ENCODE measurements around the gene HPD. TPM values are rescaled to one million over a fixed set of nuclear protein-coding genes. Genes with fewer than 3 reads are reported as not detected.

Gene HPD
- total RNA-seq, 1 donor from 2014 or later: not detected

DNA sequence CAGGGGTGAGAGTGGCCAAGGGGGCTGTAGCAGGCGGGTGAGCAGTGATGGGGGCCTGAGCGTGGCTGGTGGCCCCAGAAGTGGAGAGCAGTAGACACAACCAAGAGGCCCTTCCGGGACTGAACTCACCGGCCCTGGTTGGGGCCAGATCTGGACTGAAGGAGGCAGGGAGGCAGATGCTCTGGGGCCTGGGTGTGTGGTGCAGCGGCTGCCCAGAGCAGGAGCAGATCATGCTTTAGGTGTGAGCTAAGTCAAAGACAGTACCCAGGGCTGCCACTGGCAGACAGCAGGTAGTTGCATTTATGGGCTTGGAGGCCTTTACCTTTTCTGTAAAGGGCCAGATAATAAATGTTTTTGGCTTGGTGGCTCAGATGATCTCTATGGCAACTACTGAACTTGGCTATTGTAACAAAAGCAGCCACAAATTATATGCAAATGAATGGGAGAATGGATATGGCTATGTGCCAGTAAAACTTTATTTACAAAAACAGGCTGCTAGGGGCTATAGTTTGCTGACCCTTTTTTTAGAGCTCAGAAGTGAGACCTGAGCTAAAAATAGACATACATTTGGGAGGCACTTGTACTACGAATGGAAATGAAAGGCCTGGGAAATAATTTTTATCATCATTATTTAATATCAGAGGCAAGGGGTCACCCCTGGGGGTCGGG, 29.3 kb downstream of the HPD start:
- DNase-seq (ENCODE audit: extremely low read depth, low read depth, low spot score): no peak

DNA sequence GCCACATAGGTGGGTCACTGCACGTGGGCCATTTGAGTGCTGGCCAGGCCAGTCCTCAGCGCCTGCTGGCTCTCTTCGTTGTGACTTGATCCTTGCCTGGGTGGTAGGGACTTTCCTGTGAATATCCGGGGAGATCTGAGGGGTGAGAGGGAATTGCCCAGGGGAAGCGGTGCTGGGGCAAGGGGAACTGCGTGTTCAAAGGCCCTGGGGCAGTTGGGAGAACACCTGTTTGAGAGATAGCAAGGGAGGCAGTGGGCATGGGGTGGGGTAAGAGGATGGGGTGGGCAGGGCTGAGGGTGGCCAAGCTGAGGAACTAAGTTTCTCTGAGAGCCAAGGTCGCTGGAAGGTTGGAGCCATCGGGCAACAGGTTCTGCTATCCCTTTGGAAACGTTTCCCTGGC, 29.8 kb downstream of the HPD start:
- no peak for DNase-seq (ENCODE audit: extremely low read depth, low read depth, low spot score)

DNA sequence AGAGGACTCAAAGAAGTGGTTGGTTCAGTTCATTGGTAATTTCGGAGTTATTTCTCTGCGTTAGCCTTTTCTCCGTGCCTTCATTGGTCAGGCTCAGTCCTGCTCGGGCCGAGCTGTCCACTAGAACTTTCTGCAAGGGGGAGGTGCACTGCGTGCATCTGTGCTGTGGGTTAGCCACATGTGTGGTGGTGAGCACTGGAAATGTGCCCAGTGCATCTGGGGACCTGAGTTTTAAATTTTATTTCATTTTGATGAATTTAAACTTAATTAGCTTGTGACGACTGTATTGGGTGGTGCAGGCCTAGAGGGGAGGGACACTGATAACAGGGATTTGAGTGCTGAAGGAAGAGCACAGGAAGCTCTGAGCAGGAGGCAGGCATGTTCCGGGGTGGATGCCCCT, 30.4 kb downstream of the HPD start:
- no peak for DNase-seq (ENCODE audit: extremely low read depth, low read depth, low spot score)

DNA sequence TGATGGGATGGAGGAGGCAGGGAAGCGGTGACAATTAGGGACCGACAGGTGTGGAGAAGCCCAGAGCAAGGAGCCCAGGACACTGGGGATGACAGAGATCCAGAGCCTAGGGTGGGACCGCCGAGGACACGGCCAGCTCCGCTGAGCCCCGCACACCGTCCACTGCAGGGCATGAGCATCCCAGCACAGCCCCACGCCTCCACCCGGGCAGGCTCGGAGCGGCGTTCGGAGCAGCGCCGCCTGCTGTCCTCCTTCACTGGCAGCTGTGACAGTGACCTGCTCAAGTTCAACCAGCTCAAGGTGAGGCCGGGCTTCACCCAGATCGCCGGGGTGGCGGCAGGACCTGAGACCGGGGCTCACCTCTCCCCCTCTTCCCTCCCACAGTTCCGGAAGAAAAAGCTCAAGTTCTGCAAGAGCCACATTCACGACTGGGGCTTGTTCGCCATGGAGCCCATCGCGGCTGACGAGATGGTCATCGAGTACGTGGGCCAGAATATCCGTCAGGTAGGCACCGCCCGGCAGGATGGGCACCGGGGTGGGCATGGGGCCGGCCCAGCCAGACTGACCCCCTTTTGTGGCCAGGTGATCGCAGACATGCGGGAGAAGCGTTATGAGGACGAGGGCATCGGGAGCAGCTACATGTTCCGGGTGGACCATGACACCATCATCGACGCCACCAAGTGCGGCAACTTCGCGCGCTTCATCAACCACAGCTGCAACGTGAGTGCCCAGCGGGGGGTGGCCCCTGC, 31.1 kb downstream of the HPD start:
- DNase-seq (ENCODE audit: extremely low read depth, low read depth, low spot score): no peak

DNA sequence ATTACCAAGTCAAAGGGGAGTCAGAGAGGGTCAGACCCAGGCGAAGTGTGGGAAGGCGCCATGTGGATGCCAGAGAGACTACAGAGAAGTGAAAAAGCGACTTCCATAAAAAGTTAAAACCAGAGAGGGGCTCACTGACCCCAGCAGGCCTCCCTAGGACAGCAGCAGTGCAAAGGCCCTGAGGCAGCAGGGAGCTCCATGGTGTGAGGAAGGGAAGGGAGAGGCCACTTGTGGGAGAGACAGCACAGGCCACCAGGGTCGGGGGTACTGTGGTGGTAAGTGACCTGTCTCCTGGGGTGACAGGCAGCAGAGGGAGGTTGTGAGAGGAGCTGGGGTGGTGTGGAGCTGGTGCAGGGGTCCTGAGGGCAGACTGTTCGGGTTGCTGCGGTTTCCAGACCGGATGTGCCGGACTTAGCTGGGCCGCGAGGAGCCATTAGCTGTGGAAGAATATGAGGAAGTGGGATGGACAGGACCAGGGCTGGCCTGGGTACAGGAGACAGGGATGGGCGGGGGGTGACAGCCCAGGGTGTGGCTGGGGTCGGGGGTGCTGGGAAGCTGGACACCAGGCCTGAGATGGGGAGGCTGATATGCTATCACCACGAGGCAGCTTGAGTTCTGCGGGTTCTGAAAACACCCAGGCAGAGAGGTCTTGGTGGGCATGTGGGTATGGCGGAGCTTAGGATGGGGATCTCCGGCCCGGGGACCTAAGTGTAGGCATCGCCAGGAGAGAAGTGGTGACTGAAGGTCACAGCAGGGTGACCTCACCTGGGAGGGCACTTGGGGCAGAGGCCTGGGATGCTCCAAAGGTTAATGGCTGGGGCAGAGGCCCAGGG, 32.1 kb downstream of the HPD start:
- no peak for DNase-seq (ENCODE audit: extremely low read depth, low read depth, low spot score)

DNA sequence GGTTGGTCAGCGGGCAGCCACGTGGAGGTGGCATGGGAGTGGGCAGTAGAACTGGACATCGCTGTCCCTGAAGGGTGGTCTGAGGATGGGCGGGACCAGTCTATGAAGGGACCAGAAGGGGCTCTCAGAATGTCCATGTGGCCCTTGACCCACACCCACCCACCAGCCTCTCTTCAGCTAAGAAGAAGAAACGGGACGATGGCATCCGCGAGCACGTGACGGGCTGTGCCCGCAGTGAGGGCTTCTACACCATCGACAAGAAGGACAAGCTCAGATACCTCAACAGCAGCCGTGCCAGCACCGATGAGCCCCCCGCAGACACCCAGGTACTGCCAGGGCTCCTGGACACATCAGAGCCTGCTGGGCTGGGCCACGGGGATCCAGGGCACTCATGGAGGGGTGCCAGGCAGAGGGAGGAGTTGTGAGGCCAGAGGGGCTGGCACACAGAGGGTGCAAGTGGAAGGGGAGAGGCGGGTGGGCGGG, 33.6 kb downstream of the HPD start:
- DNase-seq (ENCODE audit: extremely low read depth, low read depth, low spot score): no peak

DNA sequence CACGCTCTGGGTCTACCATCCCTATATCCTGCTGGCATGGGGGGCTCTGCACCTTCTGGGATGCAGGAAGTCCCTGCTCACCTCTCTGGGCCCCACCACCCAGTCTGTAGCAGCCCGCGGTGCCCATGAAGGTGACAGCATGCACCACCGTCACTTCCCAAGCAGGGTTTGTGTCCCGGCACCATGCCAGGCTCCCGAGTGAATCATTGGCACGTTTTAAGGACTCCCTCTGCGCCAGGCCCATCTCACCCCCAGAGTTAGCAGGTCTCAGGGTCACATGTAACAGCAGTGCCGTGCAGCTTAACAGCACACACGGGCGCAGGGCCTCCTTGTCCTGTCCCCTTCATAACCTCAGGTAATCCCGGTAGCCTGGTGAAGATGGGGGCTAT, 34.9 kb downstream of the HPD start:
- no peak for DNase-seq (ENCODE audit: extremely low read depth, low read depth, low spot score)

DNA sequence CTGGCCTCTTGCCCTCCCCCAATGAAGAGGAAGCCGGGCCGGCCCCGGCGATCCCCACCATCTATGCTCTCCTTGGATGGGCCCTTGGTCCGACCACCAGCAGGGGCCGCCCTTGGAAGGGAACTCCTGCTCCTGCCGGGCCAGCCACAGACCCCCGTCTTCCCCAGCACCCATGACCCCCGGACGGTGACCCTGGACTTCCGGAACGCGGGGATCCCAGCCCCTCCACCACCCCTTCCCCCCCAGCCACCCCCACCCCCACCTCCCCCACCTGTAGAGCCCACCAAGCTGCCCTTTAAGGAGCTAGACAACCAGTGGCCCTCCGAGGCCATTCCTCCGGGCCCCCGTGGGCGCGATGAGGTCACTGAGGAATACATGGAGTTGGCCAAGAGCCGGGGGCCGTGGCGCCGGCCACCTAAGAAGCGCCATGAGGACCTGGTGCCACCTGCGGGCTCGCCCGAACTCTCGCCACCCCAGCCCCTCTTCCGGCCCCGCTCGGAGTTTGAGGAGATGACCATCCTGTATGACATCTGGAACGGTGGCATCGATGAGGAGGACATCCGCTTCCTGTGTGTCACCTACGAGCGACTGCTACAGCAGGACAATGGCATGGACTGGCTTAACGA, 35.4 kb downstream of the HPD start:
- DNase-seq (ENCODE audit: extremely low read depth, low read depth, low spot score): no peak

DNA sequence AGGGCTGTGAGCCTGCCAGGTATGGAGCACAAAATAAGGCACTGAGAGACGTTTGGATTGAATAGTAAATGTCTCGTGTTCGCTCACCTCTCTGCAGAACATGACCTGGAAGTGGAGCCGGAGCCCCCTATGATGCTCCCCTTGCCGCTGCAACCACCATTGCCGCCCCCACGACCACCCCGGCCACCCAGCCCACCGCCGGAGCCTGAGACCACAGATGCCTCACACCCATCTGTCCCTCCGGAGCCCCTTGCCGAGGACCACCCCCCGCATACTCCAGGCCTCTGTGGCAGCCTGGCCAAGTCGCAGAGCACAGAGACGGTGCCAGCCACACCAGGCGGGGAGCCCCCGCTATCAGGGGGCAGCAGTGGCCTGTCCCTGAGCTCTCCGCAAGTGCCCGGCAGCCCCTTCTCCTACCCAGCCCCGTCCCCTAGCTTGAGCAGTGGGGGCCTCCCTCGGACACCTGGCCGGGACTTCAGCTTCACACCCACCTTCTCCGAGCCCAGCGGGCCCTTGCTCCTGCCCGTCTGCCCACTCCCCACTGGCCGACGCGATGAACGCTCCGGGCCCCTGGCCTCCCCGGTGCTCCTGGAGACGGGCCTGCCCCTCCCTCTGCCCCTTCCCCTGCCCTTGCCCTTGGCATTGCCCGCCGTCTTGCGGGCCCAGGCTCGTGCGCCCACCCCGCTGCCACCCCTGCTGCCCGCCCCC, 36.1 kb downstream of the HPD start:
- no peak for DNase-seq (ENCODE audit: extremely low read depth, low read depth, low spot score)

DNA sequence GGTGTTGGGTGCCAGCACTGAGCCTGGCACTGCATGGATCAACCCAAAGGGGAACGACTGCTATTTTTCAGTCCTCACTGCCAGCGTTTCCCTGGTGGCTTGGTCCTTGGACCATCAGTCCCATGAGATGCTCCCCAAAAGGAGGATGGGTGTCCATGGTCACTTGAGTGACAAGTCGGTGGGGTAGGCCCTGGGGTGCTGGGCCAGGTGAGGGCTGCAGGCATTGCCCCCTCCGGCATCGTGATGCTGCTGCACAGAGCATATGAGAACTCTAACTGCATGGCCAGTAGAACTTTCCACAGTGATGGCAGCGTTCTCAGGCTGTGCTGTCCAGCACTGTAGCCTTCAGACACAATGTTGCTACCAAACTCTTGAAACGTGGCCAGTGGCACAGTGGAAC, 38.6 kb downstream of the HPD start:
- no peak for DNase-seq (ENCODE audit: extremely low read depth, low read depth, low spot score)

DNA sequence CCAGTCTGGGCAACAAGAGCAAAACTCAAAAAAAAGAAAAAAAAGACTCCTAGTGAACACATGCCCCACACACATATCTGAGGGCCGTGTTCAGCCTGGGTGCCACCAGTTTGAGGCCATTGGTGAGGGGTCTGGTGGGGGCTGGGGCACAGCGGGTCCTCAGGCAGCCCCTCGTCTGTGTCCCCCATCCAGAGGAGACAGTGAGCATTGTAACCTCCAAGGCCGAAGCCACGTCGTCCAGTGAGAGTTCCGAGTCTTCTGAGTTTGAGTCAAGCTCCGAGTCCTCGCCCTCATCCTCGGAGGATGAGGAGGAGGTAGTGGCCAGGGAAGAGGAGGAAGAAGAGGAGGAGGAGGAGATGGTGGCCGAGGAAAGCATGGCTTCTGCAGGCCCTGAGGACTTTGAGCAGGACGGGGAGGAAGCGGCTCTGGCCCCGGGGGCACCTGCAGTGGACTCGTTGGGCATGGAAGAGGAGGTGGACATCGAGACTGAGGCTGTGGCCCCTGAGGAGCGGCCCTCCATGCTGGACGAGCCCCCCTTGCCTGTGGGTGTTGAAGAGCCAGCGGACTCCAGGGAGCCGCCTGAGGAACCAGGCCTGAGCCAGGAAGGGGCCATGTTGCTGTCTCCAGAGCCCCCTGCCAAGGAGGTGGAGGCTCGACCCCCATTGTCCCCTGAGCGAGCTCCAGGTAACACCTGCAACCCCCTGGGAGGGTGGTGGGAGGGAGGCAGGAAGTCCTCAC, 39.3 kb downstream of the HPD start:
- no peak for DNase-seq (ENCODE audit: extremely low read depth, low read depth, low spot score)

DNA sequence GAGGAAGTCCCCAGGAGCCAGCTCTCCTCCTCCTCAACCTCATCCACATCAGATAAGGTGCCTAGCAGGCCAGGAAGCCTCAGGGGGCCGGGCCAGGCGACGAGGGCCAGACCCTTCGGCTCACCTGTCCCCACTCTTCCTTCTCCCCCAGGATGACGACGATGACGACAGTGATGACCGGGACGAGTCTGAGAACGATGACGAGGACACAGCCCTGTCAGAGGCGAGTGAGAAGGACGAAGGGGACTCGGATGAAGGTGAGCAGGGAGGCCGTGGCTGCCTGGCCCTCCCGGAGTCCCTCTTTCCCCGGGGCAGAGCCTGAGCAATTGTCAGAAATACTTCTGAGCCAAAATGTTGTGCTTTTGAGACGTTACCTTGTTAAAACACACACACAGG, 41.0 kb downstream of the HPD start:
- DNase-seq (ENCODE audit: extremely low read depth, low read depth, low spot score): no peak

DNA sequence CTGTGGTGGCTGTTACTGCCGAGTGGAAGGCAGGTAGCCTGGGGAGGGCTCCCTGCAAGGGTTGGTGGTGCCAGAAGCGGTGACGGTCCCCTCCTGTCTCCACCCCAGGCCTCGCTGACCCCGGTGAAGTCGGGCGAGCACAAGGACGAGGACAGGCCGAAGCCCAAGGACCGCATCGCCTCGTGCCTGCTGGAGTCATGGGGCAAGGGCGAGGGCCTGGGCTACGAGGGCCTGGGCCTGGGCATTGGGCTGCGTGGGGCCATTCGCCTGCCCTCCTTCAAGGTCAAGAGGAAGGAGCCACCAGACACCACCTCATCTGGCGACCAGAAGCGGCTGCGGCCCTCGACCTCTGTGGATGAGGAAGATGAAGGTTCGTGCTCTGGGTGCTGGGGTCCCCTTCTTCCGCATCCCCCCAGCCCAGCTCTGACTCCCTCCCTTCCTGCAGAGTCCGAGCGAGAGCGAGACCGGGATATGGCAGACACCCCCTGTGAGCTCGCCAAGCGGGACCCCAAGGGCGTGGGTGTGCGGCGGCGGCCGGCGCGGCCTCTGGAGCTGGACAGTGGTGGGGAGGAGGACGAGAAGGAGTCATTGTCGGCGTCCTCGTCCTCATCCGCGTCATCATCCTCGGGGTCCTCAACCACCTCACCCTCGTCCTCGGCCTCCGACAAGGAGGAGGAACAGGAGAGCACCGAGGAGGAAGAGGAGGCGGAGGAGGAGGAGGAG, 41.6 kb downstream of the HPD start:
- no peak for DNase-seq (ENCODE audit: extremely low read depth, low read depth, low spot score)

DNA sequence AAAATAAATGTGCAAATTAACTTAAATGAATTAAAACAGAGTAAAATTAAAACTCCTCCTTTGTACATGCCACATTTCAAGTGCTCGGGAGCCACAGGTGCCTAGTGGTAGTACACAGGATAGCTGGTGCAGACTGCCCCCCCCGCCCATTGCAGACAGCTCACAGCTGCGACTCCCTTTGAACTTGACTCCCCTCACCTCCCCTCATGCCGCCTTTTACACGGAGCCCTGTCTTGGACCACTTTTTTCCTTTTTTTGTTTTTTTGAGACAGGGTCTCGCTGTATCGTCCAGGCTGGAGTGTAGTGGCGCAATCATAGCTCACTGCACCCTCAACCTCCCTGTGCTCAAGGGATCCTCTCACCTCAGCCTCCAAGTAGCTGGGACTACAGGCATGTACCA, 43.4 kb downstream of the HPD start:
- DNase-seq (ENCODE audit: extremely low read depth, low read depth, low spot score): no peak

DNA sequence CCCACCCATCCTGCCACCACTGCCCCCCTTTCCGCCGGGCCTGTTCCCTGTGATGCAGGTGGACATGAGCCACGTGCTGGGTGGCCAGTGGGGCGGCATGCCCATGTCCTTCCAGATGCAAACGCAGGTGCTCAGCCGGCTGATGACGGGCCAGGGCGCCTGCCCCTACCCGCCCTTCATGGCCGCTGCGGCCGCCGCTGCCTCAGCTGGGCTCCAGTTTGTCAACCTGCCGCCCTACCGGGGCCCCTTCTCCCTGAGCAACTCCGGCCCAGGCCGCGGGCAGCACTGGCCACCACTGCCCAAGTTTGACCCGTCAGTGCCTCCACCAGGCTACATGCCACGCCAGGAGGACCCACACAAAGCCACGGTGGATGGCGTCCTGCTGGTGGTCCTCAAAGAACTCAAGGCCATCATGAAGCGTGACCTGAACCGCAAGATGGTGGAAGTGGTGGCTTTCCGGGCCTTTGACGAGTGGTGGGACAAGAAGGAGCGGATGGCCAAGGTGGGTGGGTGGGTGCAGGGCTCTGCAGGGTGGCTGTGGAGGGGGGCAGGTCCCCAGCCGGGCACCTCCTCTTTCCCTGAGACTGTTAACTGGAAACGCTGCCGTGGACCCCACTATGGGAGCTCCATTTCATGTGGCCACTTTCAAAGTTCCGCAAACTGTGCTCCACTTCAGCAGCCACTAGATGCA, 44.1 kb downstream of the HPD start:
- no peak for DNase-seq (ENCODE audit: extremely low read depth, low read depth, low spot score)

DNA sequence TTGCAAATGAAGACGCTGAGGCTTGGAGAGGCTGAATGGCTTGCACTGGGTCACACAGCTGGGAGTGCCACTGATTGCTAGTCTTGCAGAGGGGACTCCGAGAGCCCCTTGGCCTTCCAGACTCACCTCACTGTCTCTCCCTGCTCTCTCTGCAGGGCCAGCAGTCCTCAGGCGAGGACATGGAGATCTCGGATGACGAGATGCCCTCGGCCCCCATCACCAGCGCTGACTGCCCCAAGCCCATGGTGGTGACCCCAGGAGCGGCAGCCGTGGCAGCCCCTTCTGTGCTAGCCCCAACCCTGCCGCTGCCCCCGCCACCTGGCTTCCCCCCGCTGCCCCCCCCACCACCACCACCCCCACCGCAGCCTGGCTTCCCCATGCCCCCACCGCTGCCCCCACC, 44.7 kb downstream of the HPD start:
- no peak for DNase-seq (ENCODE audit: extremely low read depth, low read depth, low spot score)

DNA sequence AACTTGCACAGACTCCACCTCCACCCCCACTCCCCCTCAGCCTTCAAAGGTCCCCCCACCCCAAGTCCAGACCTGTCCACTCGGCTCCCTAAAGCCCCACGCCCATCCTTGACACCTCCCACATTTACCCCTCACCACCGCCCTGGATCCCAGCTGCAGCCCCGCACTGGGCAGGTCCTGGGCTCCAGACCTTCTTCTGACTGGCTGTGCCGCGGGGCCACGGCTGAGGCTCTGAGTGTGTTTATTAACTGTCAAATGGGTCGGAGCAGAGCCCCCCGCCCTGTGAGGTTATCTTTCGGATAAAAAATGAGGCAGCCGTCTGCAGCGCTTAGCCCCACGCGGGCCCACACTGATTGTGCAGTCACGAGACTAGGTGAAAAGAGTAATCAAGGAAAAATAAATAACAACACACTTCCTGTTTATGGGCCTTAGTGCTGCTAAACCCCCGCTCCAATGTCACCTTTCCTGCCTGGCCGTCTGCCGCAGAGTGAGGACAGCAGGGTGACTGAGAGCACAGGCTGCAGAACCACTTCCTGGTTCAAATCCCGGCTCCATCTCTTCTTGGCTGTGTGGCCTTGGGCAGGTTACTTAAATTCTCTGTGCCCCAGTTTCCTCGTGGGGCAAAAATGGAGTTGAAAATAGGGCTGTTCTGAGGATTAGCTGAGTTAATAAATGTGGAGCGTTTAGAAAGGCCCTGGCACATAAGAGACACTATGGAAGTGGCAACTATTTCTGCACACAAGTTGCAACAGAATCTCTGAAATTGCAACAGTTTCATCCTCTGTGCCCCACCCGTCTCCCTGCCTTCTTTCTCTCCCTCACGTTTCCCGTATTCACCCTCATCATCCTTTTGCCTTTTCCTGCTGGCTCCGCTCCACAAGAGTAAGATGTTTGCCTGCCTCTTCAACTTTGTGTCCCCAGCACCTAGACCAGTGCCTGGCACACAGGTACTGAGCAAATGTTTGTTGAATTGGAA, 45.5 kb downstream of the HPD start:
- DNase-seq (ENCODE audit: extremely low read depth, low read depth, low spot score): no peak
